Glomerular visceral epithelial cell (primary cell): ENCODE results near the gene EIF4E1B.

ENCODE experiments used
- DNase-seq: peaks from one replicate; pipeline ENCODE4 v3.0.0-alpha.2; 2016; ENCODE audit errors: extremely low spot score

EIF4E1B gene

GRCh38 chr5:176606032-176606431 is 24.4 kb upstream of the EIF4E1B start:
- DNase-seq, result no peak

- no peak for DNase-seq
Observed at GRCh38 chr5:176606875-176607274, 23.6 kb upstream of the EIF4E1B start.

GRCh38 chr5:176608142-176608705 is 22.3 kb upstream of the EIF4E1B start:
- no peak for DNase-seq

- DNase-seq, result peak; percentile 71
Observed at GRCh38 chr5:176608937-176609723, 21.3 kb upstream of the EIF4E1B start.

- DNase-seq, result peak; percentile 81
Observed at GRCh38 chr5:176609724-176610434, 20.6 kb upstream of the EIF4E1B start, which contains the start of gene GPRIN1. Gene GPRIN1, minus strand, starts transcription at chr5:176610156. Its CDS starts 10,322 bp downstream, at chr5:176599834.

- DNase-seq, result peak; percentile 23
Observed at GRCh38 chr5:176610435-176610773, 20.1 kb upstream of the EIF4E1B start.

- peak; percentile 84 for DNase-seq
Observed at GRCh38 chr5:176611435-176611834, 19.0 kb upstream of the EIF4E1B start.

- DNase-seq, result no peak
Observed at GRCh38 chr5:176612008-176612407, 18.5 kb upstream of the EIF4E1B start.

- no peak for DNase-seq
Observed at GRCh38 chr5:176612855-176613254, 17.6 kb upstream of the EIF4E1B start.

- DNase-seq, result peak; percentile 67
Observed at GRCh38 chr5:176614805-176615478, 15.5 kb upstream of the EIF4E1B start.

- DNase-seq, result no peak
Observed at GRCh38 chr5:176616511-176616910, 14.0 kb upstream of the EIF4E1B start.

- DNase-seq, result no peak
Observed at GRCh38 chr5:176618783-176619182, 11.7 kb upstream of the EIF4E1B start.

GRCh38 chr5:176619203-176619568 is 11.3 kb upstream of the EIF4E1B start:
- DNase-seq, result peak; percentile 68

- DNase-seq, result no peak
Observed at GRCh38 chr5:176619569-176620332, 10.7 kb upstream of the EIF4E1B start.

- no peak for DNase-seq
Observed at GRCh38 chr5:176620333-176620981, 10.0 kb upstream of the EIF4E1B start.

- no peak for DNase-seq
Observed at GRCh38 chr5:176621661-176622079, 8.8 kb upstream of the EIF4E1B start.

- DNase-seq, result no peak
Observed at GRCh38 chr5:176624142-176624541, 6.3 kb upstream of the EIF4E1B start.

- DNase-seq, result no peak
Observed at GRCh38 chr5:176624938-176625337, 5.5 kb upstream of the EIF4E1B start.

- no peak for DNase-seq
Observed at GRCh38 chr5:176625512-176625911, 5.0 kb upstream of the EIF4E1B start.

GRCh38 chr5:176625966-176626875 is 4.3 kb upstream of the EIF4E1B start:
- DNase-seq, result no peak
